Cardiac muscle cell (in vitro differentiated cells and primary cell): ENCODE measurements around the gene TUG1. TPM values are rescaled to one million over a fixed set of nuclear protein-coding genes. Genes with fewer than 3 reads are reported as not detected.

Experiments used
- DNase-seq, 2 donors: peaks; one replicate each; pipeline versions ENCODE4 v3.0.0 to v3.0.0-alpha.2; 2010 to 2017; ENCODE audit warnings: low read depth in 1 of 2, low spot score in 1 of 2
- H3K27ac ChIP-seq: fragments of 200-600 bp; sonication (generic); 2 replicates; pipeline ENCODE4 v1.5.1; 2016
- H3K27me3 ChIP-seq: fragments of 200-600 bp; sonication (generic); 2 replicates; pipeline ENCODE4 v1.6.0; 2016; ENCODE audit warnings: control low read depth
- H3K36me3 ChIP-seq: fragments of 200-600 bp; sonication (generic); 2 replicates; pipeline ENCODE4 v1.5.1; 2016; ENCODE audit warnings: control low read depth
- H3K4me1 ChIP-seq: fragments of 200-600 bp; sonication (generic); 2 replicates; pipeline ENCODE4 v1.8.1; 2017; ENCODE audit warnings: low read depth, mild to moderate bottlenecking, mixed run types
- H3K4me3 ChIP-seq: fragments of 200-600 bp; sonication (generic); 2 replicates; pipeline ENCODE4 v1.5.1; 2016; ENCODE audit warnings: mild to moderate bottlenecking
- H3K9me3 ChIP-seq: fragments of 200-600 bp; sonication (generic); 2 replicates; pipeline ENCODE4 v1.5.1; 2017; ENCODE audit warnings: low read depth, mild to moderate bottlenecking, control low read depth
- CTCF ChIP-seq: IDR thresholded peaks from 2 replicates; pipeline ENCODE4 v1.5.1; 2012; ENCODE audit warnings: low read depth, mild to moderate bottlenecking, low read length
- polyA plus RNA-seq: library from polyadenylated mRNA; unstranded; fragments of >200 nt; fragmentation: Nextera tagmentation; extraction: Ambion mirVana; gene quantifications from 2 replicates; pipeline ENCODE4 v1.2.1, GENCODE V29; 2016
- total RNA-seq: library from RNA; depleted of rRNA; stranded (reverse); fragments of >200 nt; gene quantifications from 2 replicates; pipeline ENCODE4 v1.2.3, GENCODE V29; 2016

TUG1 gene
- total and polyA plus RNA-seq, 2 experiments from 2014 or later: 58.9 to 85.5 TPM

DNA sequence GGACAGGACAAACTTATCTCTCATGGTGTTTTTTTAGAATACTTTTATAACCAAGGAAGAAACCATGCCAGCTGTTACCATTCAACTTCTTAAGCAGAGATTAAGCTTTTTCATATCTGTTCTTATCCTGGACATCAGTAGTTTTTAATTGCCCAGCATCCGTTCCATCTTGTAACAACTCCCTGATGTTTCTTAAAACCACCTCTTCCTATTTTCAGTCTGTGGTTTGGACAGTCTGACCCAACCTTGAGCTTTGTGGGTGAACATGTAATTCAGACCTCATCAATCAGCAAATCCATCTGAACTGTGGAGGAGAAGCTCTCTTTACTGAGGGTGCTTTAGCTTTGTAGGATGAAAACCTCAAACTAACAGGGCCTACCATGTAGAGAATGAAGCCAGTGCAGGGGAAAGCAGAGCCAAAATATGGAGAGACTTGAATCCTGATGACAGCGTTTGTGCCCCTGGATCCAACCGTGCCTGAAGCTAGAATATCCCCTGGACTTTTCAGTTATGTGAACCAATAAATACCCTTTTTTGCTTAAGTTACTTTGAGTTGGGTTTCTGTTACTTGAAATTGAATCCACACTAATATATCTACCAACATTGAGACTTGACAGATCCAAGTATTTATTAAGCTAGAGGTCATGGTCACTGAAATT is 9.4 kb downstream of the TUG1 start:
- Histone ChIP-seq H3K27me3 (no peaks in the 10 kb centered on the region), H3K36me3 (peaks cover 6% of the 10 kb centered on the region), H3K4me3 (no peak overlapping the region), H3K27ac (no peak overlapping the region), H3K4me1 (peaks cover 5% of the 10 kb centered on the region), H3K9me3 (no peaks in the 10 kb centered on the region)
- TF ChIP-seq CTCF: no peak
- DNase-seq: no peak

DNA sequence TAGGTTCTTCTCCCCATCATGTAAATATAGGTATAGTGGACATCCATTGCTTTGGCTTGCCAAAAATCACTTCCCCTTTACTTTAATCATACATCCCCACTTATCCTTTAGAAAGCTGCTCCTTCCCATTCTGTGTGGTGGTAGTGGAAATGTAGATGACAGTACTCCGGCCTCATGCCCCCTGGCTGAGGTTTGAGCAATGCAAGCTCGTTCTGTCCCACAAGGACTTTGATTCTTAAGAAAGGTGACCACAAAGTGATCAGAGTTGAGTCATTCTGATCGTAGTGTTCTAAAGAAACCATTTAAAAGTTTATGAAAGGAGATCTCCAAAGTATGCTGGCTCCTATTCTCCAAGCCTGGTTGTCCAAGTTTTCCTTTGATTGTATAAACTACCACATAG is 10.9 kb downstream of the TUG1 start:
- Histone ChIP-seq H3K27ac (no peak overlapping the region), H3K27me3 (no peaks in the 10 kb centered on the region), H3K36me3 (no peaks in the 10 kb centered on the region), H3K9me3 (no peaks in the 10 kb centered on the region), H3K4me1 (peaks cover 5% of the 10 kb centered on the region), H3K4me3 (no peak overlapping the region)
- TF ChIP-seq CTCF: no peak
- DNase-seq: no peak

DNA sequence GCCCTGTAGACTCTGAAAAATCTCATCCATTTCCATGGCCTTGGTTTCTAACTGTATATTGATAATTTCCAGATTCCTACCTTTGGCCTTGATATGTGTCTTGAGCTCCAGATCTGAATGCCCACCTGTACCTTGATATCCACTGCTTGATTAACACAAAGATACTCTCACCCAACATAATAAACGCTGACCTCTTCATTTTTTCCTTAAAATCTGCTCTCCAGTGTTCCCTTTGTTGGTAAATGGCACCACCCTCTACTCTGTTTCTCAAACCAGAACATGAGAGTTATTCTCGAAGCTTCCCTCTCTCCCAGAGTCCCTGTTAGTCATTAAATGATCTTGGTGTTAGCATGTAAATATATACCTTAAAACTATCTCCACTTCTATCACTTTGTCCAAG is 13.4 kb downstream of the TUG1 start:
- no peak for TF ChIP-seq CTCF
- Histone ChIP-seq H3K9me3 (no peaks in the 10 kb centered on the region), H3K36me3 (no peaks in the 10 kb centered on the region), H3K27ac (no peak overlapping the region), H3K4me1 (no peaks in the 10 kb centered on the region), H3K27me3 (no peaks in the 10 kb centered on the region), H3K4me3 (no peak overlapping the region)
- no peak for DNase-seq

DNA sequence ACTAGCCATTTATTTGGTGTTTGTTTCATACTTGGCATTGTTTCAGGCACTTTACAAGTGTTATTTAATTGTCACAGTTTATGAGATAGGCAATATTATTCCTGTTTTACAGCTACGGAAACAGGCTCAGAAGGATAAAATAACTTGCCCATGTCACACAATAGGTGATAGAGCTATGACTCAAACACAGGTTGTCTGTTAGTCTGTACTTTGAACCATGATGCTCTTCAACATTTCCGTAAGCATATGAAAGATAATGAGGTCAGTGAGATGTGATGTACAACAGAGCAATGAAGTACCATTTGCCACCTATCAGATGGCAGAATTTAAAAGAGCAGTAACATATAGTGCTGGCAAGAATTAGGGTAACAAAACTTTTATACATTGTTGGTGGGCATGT is 15.3 kb downstream of the TUG1 start:
- H3K9me3 ChIP-seq: no peaks in the 10 kb centered on the region

GRCh38 chr22:30985561-30986208 is 16.6 kb downstream of the TUG1 start:
- TF ChIP-seq CTCF: no peak
- Histone ChIP-seq H3K27me3 (no peaks in the 10 kb centered on the region), H3K36me3 (no peaks in the 10 kb centered on the region), H3K9me3 (no peaks in the 10 kb centered on the region), H3K4me1 (no peaks in the 10 kb centered on the region), H3K4me3 (no peak overlapping the region), H3K27ac (no peak overlapping the region)
- DNase-seq: no peak

More for the DNA sequence above, 15.3 kb downstream of the TUG1 start:
- no peaks in the 10 kb centered on the region for H3K36me3 ChIP-seq
- no peaks in the 10 kb centered on the region for H3K27me3 ChIP-seq
- DNase-seq: no peak
- no peak for TF ChIP-seq CTCF
- H3K4me1 ChIP-seq: no peaks in the 10 kb centered on the region
- H3K4me3 ChIP-seq: no peak overlapping the region
- H3K27ac ChIP-seq: no peak overlapping the region
